NAMALWA (cell line): ENCODE results near the gene CSAD.

ENCODE experiments used
- DNase-seq: peaks from one replicate; pipeline ENCODE4 v3.0.0-alpha.2; 2015; ENCODE audit warnings: low spot score

The CSAD gene

GRCh38 chr12:53180220-53180930 is at the start of gene CSAD, which contains the start of gene ZNF740:
Gene CSAD (minus strand): TSS chr12:53180925. CDS start chr12:53173470, 7,455 bp downstream.
Gene ZNF740 (plus strand): TSS chr12:53180722. CDS start chr12:53181984, 1,262 bp downstream.
- DNase-seq: peak; percentile 98

GRCh38 chr12:53230108-53230845 is 49.6 kb upstream of the CSAD start:
- no peak for DNase-seq

- DNase-seq: no peak
Measured at GRCh38 chr12:53229454-53229853, 48.7 kb upstream of the CSAD start.

- no peak for DNase-seq
Measured at GRCh38 chr12:53227836-53228235, 47.1 kb upstream of the CSAD start.

- no peak for DNase-seq
Measured at GRCh38 chr12:53227341-53227740, 46.6 kb upstream of the CSAD start.

GRCh38 chr12:53226815-53227214 is 46.1 kb upstream of the CSAD start:
- no peak for DNase-seq

GRCh38 chr12:53225635-53226424 is 45.1 kb upstream of the CSAD start:
- no peak for DNase-seq

- DNase-seq: no peak
Measured at GRCh38 chr12:53224897-53225634, 44.3 kb upstream of the CSAD start.

GRCh38 chr12:53224061-53224896 is 43.6 kb upstream of the CSAD start:
- no peak for DNase-seq

GRCh38 chr12:53223389-53224060 is 42.8 kb upstream of the CSAD start:
- no peak for DNase-seq

- DNase-seq: no peak
Measured at GRCh38 chr12:53222806-53223261, 42.1 kb upstream of the CSAD start.

GRCh38 chr12:53222170-53222721 is 41.5 kb upstream of the CSAD start:
- DNase-seq: no peak

GRCh38 chr12:53221203-53222080 is 40.7 kb upstream of the CSAD start:
- no peak for DNase-seq

- DNase-seq: peak; percentile 82
Measured at GRCh38 chr12:53220694-53221202, 40.0 kb upstream of the CSAD start.

GRCh38 chr12:53219956-53220693 is 39.4 kb upstream of the CSAD start:
- DNase-seq: peak; percentile 83

GRCh38 chr12:53219292-53219955 is 38.7 kb upstream of the CSAD start:
- DNase-seq: no peak

GRCh38 chr12:53218551-53219291 is 38.0 kb upstream of the CSAD start:
- no peak for DNase-seq
